Measurements from ENCODE around the gene RB1. TPM values are rescaled to one million over a fixed set of nuclear protein-coding genes. Genes with fewer than 3 reads are reported as not detected.
"Not testable (repeated sequence)": the region's sequence is repeated elsewhere in the genome, so short reads cannot be mapped to it uniquely, and the experiment has no call there.

RB1 gene
- polyA plus RNA-seq, 5 donors: 40.5 to 54.3 (median 52.7) TPM

DNA sequence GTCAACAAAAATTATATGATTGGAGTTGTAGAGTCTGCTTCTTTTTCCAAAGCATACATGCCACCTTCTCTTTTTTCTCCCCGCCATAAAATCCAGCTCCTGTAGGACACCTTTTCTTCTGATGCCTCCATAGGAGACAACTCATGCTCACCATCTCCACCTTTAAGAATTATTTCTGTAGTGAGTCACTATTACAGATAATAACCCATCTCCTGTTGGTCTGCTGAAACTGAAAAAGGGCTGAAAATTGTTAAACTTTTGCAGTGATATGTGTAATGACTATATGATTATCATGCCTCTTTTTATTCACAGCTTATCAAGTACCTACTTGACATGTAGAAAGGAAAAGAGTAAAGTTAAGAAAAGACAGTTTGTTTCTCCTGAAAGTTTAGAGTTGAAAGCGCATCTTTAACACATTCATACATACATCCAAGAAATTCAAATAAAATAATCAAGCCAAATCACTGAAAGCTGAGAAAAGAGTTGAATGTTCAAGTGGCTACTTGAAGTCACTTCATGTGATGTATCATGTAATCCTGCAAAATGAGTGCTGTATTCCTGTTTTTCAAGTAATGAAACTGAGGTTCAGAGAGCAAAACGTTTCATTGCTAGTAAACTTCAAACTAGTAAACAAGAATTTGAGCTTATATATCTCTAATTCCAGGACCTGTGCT, 144.9 kb downstream of the RB1 start:
- DNase-seq: no peak

DNA sequence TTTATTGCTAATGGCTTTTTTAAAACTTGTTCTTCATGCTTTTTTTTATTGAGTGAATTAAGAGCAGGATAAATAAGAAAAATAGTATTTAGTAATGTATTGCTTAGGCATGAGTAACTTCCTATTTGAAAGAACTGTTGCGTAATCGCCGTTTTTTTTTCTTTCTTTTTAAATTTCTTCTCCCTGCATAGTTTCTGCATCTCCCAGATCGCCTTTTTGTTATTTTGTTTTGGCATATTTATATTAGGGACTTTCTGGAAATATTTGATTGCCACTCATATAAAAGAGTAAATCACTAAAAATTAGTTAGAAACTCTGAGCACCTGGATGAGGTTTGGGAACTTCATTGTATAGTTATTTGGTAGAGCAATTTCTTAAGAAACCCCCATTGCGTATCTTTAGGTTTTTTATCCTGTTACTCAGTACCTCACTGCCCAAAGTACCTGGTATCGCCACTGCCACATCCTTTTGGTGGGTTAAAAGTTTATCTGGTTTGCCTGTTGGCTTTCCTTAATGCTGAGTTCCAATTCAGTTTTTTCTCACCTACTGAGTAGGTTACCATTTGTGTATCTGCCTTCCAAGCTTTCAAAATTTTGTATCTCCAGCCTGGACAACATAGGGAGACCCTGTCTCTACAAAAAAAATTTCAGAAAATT, 145.5 kb downstream of the RB1 start:
- no peak for DNase-seq

DNA sequence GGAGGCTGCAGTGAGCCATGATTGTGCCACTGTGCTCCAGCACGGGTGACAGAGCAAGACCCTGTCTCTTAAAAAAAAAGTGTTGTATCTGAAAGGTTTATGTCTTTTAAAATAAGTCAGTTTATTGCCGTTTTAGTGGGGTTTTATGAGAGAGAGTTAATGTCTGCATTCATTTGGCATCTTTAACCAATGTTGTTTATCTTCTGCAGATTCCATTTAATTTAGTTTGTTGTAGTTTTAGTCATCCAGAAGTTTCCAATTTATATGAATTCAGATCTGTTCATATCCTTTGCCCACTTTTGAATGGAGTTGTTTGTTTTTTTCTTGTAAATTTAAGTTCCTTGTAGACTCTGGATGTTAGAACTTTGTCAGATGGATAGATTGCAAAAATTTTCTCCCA, 146.1 kb downstream of the RB1 start:
- DNase-seq: no peak

DNA sequence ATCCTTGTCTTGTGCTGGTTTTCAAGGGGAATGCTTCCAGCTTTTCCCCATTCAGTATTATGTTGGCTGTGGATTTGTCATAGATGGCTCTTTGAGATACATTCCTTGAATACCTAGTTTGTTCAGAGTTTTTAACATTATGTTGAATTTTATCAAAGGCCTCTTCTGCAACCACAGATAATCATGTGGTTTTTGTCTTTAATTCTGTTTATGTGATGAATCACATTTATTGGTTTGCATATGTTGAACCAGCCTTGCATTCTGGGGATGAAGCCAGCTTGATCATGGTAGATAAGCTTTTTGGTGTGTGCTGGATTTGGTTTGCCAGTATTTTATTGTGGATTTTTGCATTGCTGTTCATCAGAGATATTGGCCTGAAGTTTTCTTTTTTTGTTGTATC, 147.6 kb downstream of the RB1 start:
- not testable (repeated sequence) for DNase-seq

DNA sequence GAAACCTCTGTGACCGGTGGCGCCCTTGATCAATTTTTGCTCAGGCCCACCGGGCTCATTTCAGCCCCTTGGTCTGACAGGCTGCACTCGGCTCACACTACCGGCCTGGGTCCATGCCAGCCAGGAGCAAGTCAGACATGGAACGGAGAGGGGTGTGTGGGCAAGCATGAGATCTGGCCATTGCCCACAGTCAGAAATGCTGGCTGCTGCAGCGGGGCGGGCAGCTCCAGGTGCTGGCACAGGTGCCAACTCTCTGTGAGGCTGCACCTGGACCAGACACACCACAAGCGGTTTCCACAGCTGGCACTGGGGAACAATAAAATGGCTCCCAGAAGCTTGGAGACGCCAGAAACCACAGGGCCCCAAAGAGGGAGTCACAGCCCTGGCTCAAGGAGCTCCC, 153.0 kb downstream of the RB1 start:
- no peak for DNase-seq

DNA sequence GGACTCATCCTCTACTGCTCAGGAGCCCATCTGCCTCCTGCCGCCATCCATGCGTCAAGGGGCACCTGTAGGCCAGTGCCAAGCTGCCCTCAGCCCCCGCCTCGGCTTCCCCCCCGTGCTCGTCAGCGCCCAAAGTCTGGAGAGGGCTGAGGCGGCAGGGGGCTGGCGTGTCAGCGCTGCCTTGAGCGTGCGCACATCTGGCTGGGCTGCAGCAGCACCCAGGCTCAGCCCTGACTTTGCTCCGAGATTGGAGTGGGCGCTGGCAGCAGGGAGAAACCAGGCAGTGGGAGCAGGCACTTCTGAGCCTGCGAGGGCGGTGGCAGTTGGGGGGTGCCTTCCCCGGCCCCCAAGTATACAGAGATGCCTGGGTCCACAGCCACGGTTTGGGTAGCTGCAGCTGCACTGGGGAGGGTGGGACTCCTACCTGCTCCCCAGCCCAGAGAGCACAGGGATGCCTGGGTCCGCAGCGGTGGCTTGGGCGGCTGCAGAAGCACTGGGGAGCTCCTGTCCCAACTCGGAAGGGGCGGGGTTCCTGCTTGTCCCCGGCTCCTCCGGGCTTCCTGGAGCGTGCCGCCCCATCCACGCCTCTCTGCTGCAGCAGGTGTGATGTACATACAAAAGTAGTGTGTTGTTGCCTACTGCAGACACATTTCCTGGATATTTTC, 154.2 kb downstream of the RB1 start:
- DNase-seq: no peak

DNA sequence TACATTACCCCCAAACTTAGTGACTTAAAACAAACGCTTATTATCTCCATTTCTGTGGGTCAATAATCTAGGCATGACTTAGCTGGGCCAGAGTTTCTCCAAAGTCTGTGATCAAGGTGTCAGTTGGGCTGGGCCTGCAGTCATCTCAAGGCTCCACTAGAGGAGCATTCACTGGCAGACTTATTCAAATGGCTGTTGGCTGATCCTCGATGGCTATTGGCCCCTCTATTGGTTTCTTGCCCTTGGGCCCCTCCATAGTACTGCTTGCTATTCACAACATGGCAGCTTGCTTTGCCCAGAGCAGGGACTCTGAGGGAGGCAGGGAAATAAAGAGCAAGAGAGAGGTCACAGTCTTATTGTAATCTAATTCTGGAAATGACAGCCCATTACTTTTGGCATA, 171.7 kb downstream of the RB1 start:
- no peak for DNase-seq

DNA sequence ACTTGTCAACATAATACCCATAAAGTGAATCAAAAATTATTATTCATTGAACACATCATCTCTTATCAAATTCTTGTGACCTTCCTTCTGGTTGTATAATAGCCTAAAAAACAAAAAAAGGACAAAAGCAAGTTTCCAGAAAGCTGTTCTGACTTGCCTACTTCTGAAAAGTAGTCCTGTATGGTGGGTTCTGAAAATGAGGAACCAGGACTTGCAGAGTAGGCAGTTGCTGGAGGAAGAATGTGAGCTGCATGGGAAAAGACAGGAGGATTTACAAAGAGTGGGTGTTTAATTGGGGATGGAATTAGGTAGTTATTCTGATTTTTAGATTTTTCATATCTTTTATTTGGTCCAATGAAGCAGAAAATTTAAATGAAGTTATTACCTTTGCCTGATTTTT, 172.7 kb downstream of the RB1 start:
- no peak for DNase-seq

DNA sequence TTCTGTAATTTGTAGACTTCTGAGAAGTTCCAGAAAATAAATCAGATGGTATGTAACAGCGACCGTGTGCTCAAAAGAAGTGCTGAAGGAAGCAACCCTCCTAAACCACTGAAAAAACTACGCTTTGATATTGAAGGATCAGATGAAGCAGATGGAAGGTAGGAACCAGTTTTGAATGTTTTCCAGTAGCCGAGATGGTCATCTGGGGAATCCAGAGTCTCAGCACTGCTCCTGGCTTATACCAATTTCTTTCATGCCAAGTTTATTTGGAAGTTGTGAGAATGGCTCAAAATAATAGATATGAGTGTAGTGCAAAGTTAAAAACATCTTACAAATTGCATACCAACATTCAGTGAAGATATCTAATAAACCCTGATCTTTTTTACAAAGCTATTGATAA, 173.1 kb downstream of the RB1 start:
- DNase-seq: no peak

DNA sequence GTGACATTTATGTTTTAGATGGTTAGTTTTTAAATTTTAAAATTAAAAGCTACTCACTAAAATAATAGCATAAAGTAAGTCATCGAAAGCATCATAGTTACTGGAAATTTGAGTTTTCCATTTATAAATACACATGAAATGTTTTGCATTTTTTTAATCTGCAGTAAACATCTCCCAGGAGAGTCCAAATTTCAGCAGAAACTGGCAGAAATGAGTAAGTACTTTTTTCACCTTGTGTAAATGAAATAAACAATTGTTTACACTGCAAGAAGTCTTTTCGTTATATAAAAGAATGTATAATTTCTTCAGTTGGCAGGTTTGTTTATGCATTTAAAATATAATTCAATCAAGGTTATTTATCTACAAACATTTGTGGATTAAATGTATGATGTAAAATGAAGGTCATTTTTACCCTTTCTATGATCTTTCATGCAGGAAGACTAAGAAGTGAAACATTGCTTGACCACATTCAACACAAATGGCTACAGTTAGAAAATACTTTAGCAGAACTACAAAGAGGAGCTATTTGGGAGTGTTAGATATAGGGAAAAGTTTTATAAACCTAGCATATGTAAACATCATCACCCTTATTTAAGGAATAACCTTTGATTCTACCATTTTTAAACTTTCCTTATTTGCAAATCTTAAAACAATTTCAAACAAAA, 173.8 kb downstream of the RB1 start:
- DNase-seq: no peak

DNA sequence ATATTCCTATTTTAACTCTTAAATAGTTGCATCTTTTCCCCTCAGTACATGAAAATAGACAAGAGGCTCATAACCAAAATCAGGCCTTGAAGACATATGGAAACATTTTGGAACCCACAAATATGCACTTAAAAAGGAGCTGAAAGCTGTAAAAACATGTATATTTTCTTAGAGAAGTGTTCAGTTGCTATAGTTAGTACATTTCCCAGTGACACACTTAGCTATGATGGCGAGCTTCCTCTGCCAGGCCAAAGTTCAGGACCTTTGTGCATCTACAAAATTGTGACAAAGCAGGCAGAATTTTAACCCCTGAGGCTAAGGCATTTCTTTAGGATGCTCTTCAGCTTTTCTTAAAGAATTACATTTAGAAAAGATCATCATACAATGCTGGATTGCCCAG, 174.8 kb downstream of the RB1 start:
- DNase-seq: no peak

DNA sequence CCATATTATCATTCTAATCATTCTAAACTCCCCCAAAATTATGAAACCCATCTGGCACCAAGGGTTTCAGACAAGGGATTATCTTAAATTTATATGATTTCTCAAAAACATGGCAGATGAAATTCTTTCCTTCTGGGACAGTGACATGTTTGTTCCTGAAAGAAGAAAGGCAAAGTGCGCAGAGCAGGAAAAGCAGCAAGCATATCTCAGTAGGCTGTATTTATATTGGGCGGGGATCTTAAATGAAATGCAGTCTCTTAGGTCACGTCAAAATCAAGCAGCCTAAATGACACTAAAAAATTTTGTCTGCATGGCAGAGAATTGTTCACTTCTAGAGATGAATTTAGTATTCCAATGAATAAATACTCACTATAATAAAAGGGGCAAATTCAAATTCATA, 180.0 kb downstream of the RB1 start:
- DNase-seq: no peak

DNA sequence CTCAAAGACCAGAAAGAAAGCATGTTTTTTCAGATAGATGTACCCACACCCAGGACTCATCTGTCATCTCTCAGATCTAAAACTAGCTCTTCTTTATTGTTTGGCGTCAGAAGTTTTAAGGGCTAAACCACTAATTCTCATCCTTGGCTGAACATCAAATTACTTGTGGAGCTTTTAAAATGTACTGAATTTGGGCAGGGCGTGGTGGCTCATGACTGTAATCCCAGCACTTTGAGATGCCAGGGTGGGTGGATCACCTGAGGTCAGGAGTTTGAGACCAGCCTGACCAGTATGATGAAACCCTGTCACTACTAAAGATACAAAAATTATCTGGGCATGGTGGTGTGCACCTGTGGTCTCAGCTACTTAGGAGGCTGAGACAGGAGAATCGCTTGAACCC, 181.9 kb downstream of the RB1 start:
- no peak for DNase-seq

DNA sequence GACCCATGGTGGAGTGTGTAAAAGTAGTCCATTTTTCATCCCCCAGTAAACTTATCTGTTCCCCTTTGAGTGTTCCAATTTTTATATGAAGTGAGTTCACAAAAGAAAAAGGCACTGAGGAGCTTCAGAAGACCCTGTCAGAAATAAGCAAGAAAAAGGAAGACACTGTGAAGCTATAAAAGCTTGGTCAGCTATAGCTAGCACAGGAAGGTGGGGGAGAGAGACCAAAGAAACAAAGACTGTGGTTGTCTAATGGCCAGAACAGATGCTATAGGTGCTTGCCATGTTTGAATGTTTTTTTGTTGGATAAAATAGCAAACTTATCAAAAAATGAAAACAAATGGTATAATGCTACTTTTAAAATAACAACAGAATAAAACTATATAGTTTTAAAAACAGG, 182.8 kb downstream of the RB1 start:
- DNase-seq: no peak

DNA sequence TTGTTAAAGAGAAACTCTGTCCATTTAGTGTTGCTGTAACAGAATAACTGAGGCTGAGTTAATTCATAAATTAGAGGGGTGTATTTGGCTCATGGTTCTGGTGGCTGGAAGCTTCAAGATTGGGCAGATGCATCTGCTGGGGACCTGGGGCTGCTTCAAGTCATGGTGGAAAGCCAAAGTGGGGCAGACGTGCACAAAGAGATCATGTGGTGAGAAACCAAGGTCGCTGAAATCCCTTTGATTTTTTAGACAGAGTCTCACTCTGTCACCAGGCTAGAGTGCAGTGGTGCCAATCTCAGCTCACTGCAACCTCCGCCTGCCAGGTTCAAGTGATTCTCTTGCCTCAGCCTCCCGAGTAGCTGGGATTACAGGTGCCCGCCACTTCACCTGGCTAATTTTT, 183.3 kb downstream of the RB1 start:
- no peak for DNase-seq

DNA sequence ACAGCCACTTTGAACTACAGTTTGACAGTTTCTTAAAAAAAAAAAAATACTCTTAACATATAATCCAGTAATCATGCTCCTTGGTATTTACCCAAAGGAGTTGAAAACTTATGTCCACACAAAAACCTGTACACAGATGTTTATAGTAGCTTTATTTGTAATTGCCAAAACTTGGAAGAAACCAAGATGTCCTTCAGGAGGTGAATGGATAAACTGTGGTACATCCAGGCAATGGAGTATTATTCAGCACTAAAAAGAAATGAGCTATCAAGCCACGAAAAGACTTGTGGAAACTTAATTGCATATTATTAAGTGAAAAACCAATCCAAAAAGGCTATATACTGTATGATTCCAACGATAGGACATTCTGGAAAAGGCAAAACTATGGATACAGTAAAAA, 184.4 kb downstream of the RB1 start:
- DNase-seq: no peak

DNA sequence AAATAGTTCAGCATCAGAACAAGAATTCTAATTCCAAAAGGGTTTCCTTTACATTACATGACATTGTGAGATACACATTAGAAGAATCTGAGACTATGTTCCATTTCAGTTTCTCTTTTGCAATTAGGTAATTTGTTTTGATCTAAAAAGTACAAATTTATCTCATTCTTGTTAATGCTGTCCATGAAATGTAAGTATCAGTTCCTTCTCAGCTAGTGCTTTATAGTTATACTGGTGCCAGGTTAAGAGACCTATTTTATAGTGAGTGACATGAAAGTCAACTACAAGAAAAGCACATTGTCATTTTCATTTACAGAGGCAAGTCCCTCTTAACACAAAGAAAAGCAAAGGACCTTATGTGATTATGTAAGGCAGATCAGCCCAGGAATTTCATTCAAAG, 185.4 kb downstream of the RB1 start:
- DNase-seq: no peak

DNA sequence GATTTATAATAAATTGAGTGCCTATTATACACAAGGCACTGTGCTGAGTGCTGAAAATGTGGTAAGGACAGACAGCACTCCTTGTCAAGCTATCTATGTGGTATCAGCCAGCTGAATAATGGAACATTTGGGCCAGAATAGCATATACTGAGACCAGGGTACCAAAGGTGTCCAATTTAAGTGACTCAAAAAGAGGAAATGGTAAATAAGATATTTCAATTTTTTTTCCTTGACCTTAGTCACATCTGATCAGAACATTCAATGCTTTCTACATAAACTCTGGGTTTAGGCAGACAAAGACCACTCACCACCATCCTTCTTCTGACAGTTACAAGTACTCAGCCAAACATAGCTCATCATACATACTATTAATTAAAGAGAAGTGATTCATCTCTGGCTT, 186.1 kb downstream of the RB1 start:
- no peak for DNase-seq

DNA sequence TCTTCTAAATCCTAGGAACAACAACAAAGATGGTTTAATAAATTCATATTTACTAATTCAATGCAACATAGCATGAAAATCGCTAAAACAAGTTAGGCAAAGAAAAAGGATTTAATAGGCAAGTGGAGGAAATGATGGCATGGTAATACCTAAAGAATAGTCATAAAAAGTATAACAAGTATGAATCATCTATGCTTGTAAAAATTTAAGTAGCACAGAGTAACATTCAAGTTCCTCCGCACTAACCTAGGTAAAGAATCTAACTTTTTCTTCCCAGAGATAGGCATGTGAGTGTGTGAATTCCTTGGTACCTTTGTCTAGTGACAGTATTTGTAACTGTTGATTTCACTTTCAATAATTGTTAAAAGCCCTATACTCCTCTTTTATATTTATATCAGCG, 186.7 kb downstream of the RB1 start:
- DNase-seq: no peak

DNA sequence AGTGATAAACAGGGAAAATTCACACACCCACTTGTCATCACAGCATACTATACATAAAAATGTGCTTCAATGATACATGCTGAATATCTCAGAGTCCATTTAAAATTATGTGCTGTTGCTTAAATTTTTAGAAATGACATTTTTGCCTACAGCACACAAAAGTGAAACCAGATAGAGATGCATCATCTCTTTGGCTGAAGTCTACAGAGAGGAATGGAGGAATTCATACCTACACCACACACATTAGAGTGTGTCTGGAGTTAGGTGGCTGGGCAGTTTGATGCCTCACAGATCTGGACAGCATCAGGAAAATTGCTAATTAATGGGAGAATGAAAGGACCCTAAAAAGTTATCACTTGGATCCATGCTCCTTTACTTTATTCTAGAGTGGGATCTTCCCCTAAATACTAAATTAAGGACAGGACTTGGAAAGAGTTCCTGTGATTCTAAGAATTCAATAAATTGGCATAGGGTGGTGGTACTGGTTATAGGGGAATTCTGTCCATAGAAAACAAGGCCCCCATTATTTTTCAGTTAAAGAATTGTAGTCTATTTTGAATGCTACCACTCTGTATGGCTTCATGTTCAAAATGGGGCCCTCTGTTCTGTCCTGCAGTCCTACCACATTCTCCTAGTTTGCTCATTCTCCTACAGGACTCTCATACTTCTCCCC, 188.0 kb downstream of the RB1 start:
- no peak for DNase-seq

DNA sequence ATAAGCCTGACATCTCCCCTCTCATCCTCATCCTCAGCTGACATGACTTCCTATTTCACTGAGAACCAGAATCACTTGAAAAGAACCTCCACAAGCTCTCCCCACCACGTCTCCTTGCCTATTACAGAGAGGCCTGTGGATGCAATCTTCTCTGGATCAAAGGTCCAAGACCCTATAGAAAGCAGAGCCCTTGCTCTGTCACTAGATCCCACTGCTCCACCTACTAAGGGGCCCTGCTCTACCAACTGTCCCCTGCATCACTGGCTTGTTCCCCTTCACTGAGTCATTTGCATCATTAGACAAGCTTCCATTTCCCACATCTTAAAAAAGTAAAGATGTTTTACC, 188.5 kb downstream of the RB1 start:
- no peak for DNase-seq

DNA sequence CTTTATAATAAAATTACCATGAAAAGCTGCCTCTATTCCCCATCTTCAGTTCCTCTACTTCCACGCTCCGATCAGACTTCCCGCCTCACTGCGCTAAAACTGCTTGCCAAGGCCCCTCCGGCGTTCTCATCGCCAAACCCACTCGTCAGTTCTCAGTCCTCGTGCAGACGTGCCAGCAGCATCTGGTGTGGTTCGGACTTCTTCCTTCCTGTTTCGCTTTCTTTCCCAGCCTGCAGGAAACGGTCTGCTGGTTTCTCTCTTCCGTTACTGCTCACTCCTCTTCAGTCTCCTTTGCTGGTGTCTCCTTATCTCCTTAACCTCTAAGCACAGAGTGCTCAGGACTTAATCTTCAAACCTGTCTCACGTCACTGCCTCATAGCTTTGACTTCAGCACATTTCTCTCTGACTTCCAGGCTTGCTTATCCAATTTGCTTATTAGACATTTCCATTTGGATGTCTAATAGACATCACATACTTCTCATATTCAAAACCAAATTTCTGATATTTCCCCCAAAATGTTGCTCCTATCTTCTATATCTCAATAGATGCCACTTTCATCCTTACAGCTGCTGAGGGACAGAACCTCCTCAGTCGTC, 189.0 kb downstream of the RB1 start:
- DNase-seq: peak; percentile 39 to 40
